K562 treated with DMSO at 1 percent for 48 hours (cell line): ENCODE results near the gene RGN. TPM values are rescaled to one million over a fixed set of nuclear protein-coding genes. Genes with fewer than 3 reads are reported as not detected.

ENCODE experiments used
- total RNA-seq: library from RNA; unstranded; fragments of 300-600 nt; gene quantifications from 2 replicates; pipeline ENCODE4 v1.2.3, GENCODE V29; 2022; ENCODE audit warnings: low replicate concordance; ENCODE audit errors: extremely low read depth

Gene RGN
- total RNA-seq, result not detected in 2 replicates

DNA sequence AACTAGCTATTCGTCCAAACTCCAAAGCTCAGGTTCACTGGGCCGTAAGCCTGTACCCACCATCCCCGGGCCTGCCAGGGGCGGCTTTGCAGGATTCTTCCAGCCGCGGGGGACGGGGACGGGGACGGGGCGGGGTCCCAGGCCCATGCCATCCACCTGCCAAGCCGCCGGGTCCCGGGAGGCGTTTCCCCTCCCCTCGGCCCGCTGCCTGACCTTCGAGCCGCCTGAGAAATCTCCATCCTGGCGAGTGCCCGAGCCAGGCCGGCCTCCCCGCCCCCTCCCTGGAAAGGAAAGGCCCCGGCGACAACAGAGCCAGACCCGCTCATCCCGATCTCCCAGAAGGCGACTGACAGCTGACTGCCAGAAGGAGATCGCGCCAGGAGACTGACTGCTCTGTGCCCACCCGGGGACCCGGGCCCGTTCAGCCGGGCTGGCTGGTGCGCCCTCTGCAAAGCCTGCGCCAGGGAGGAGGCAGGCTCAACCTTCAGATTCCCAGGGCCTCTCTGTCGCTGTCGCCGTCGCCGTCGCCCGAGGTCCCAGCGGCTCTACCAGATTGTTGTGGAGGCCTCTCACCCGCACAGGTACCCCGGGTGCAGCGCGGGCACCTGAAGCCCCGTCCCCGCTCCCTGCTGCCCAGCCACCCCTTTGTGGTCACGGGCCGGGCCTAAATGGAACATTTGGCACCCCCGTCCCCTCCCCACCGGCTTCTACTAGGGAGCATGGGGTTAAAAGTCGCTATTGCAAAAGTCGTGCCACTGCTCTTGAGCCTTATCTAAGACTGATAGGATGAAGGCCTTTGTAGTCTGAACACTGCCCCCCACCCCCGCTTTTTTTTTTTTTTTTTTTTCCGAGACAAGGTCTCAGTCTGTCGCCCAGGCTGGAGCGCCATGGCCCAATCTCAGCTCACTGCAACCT is at the start of gene RGN:
RGN (plus strand) TSS at position 315 of the 915 bp plus-strand sequence. CDS start 2,702 bp downstream, outside the sequence.

Other genes with a start within 250 kb of the RGN start
- gene RP2, start 241.4 kb upstream of the RGN start, total RNA-seq, result not detected in 2 replicates
- not detected in 2 replicates for gene JADE3, start 166.0 kb upstream of the RGN start, total RNA-seq
- gene NDUFB11, start 66.3 kb downstream of the RGN start, total RNA-seq, result not detected in 2 replicates
- not detected in 2 replicates for gene RBM10, start 66.8 kb downstream of the RGN start, total RNA-seq
- 274 TPM in 1 of 2 replicates, not detected in the other for gene UBA1, start 115.4 kb downstream of the RGN start, total RNA-seq
- not detected in 2 replicates for gene CDK16, start 140.2 kb downstream of the RGN start, total RNA-seq
- gene USP11, start 154.6 kb downstream of the RGN start, total RNA-seq, result not detected in 2 replicates